Caco-2 (cell line): ENCODE results near the gene SLC35G2. TPM values are rescaled to one million over a fixed set of nuclear protein-coding genes. Genes with fewer than 3 reads are reported as not detected.

Source experiments
- BruUV-seq: library from RNA; stranded (reverse); fragments of 400-500 nt; replicated peaks from 2 replicates; lab custom pipeline; 2021; lab: Mats Ljungman, UMichigan
- CTCF ChIA-PET: fragments of 300-600 bp; sonication (Branson Sonifier 250); formaldehyde crosslinking; loops from one replicate; lab custom pipeline; 2022; ENCODE audit warnings: antibody characterized with exemption; lab: Charles Lee
- POLR2A ChIA-PET: fragments of 300-600 bp; sonication (Branson Sonifier 250); formaldehyde crosslinking; loops from one replicate; lab custom pipeline; 2022; ENCODE audit warnings: antibody characterized with exemption; lab: Charles Lee
- DNase-seq, 2 experiments: peaks; one replicate each; pipeline versions ENCODE4 v3.0.0 to v3.0.0-alpha.2; 2020 to 2022
- H3K27me3 ChIP-seq: replicated peaks from 2 replicates; pipeline ENCODE4 v1.6.0; 2011; ENCODE audit warnings: low read length; ENCODE audit not compliant: control insufficient read depth, insufficient read depth
- H3K36me3 ChIP-seq: 2 replicates; pipeline ENCODE4 v1.5.1; 2011; ENCODE audit warnings: low read length; ENCODE audit not compliant: control insufficient read depth, insufficient read depth
- H3K4me1 ChIP-seq: fragments of 250-450 bp; sonication (Bioruptor Pico); 2 replicates; pipeline ENCODE4 v1.5.1; 2020; ENCODE audit warnings: mild to moderate bottlenecking
- H3K4me3 ChIP-seq: 2 replicates; pipeline ENCODE4 v1.5.1; 2011; ENCODE audit warnings: low read depth, mild to moderate bottlenecking, control low read depth, low read length
- H3K9me3 ChIP-seq: fragments of 250-450 bp; sonication (Bioruptor Pico); 2 replicates; pipeline ENCODE4 v1.5.1; 2020; ENCODE audit warnings: mild to moderate bottlenecking, moderate library complexity
- H3K27ac Mint-ChIP-seq: one replicate; pipeline ENCODE4 v1.8.0; 2022; ENCODE audit warnings: mixed read lengths; ENCODE audit not compliant: unreplicated experiment
- H3K27me3 Mint-ChIP-seq: one replicate; pipeline ENCODE4 v1.8.0; 2022; ENCODE audit warnings: mixed read lengths; ENCODE audit not compliant: insufficient read depth, unreplicated experiment
- H3K36me3 Mint-ChIP-seq: one replicate; pipeline ENCODE4 v1.8.0; 2022; ENCODE audit warnings: mild to moderate bottlenecking, mixed read lengths; ENCODE audit not compliant: insufficient read depth, unreplicated experiment
- H3K4me1 Mint-ChIP-seq: one replicate; pipeline ENCODE4 v1.8.0; 2022; ENCODE audit warnings: low read depth, mixed read lengths; ENCODE audit not compliant: unreplicated experiment
- H3K4me3 Mint-ChIP-seq: one replicate; pipeline ENCODE4 v1.8.0; 2022; ENCODE audit warnings: mild to moderate bottlenecking, moderate library complexity, mixed read lengths; ENCODE audit not compliant: unreplicated experiment
- H3K9me3 Mint-ChIP-seq: one replicate; pipeline ENCODE4 v1.8.0; 2022; ENCODE audit warnings: mixed read lengths; ENCODE audit not compliant: unreplicated experiment
- intact Hi-C: fragments of 100-400 bp; cut with micrococcal nuclease; formaldehyde crosslinking; loops from one replicate; pipeline ENCODE4 v1.10.0; 2022; ENCODE audit not compliant: unreplicated experiment
- total RNA-seq: library from RNA; stranded (reverse); gene quantifications from 2 replicates; pipeline ENCODE4 v1.2.3, GENCODE V29; 2022
- TF ChIP-seq, protein P1 (sequence below), 2 experiments: fragments of 200-600 bp in 1 of 2; IDR thresholded peaks; 1 replicate in 1 of 2; 2 replicates in 1 of 2; pipeline versions ENCODE4 v1.5.1 to v1.8.0; 2011 to 2022; ENCODE audit warnings: antibody characterized with exemption in 1 of 2, control low read depth in 1 of 2, inconsistent platforms in 1 of 2, low read depth in 1 of 2, low read length in 1 of 2, mild to moderate bottlenecking in 1 of 2, moderate library complexity in 1 of 2; ENCODE audit not compliant: insufficient read depth in 1 of 2, severe bottlenecking in 1 of 2, unreplicated experiment in 1 of 2

Gene SLC35G2
- total RNA-seq, 1 experiment from 2014 or later: 4.2 TPM

DNA sequence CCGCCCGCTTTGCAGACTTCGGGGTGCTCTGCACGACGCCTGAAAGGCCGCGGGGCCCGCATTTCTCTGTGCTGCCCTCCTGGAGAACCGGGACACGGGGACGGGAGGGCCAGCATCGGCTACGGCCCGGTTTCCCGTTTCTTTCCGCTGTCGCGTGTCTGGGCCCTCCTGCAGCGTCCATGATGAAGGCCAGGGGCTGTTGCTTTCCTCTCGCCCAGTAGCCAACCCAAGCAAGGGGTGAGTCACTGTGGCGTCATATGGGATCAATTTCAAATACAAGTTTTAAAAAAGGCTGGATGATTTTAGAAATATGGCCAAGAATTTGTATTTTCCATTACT lies 435 bp downstream of the SLC35G2 start:
- BruUV-seq: TSS peak; percentile 38
- no peaks in the 10 kb centered on the region for H3K36me3 ChIP-seq
- TF ChIP-seq, protein P1, sequence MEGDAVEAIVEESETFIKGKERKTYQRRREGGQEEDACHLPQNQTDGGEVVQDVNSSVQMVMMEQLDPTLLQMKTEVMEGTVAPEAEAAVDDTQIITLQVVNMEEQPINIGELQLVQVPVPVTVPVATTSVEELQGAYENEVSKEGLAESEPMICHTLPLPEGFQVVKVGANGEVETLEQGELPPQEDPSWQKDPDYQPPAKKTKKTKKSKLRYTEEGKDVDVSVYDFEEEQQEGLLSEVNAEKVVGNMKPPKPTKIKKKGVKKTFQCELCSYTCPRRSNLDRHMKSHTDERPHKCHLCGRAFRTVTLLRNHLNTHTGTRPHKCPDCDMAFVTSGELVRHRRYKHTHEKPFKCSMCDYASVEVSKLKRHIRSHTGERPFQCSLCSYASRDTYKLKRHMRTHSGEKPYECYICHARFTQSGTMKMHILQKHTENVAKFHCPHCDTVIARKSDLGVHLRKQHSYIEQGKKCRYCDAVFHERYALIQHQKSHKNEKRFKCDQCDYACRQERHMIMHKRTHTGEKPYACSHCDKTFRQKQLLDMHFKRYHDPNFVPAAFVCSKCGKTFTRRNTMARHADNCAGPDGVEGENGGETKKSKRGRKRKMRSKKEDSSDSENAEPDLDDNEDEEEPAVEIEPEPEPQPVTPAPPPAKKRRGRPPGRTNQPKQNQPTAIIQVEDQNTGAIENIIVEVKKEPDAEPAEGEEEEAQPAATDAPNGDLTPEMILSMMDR (IDR thresholded peaks at IDR 0.05; ENCODE audit: insufficient read depth in 1 of 2, low read depth in 1 of 2, low read length in 1 of 2, severe bottlenecking in 1 of 2, unreplicated experiment in 1 of 2): no peak
- no peaks in the 10 kb centered on the region for H3K4me1 Mint-ChIP-seq
- no peaks in the 10 kb centered on the region for H3K27me3 ChIP-seq
- H3K27ac Mint-ChIP-seq: peak overlapping the region; percentile 70
- POLR2A ChIA-PET: no interaction called here
- peaks cover 3% of the 10 kb centered on the region for H3K36me3 Mint-ChIP-seq
- CTCF ChIA-PET: no interaction called here
- no peaks in the 10 kb centered on the region; the same call in 1 of the 2 replicates for H3K9me3 ChIP-seq
- H3K9me3 Mint-ChIP-seq: peaks cover 10% of the 10 kb centered on the region
- 0 out of 2 replicates have a peak, but pooled peaks cover 4% of the 10 kb centered on the region for H3K4me1 ChIP-seq
- peak in 1 of 2 experiments; percentile 24 for DNase-seq
- H3K4me3 ChIP-seq: peak overlapping the region; percentile 59
- intact Hi-C loops: loop anchor here (5.0 kb wide), 1 partner anchor 37 kb away; no protein-coding TSS in a partner anchor
- H3K4me3 Mint-ChIP-seq: peak overlapping the region; percentile 93
- H3K27me3 Mint-ChIP-seq: no peaks in the 10 kb centered on the region

DNA sequence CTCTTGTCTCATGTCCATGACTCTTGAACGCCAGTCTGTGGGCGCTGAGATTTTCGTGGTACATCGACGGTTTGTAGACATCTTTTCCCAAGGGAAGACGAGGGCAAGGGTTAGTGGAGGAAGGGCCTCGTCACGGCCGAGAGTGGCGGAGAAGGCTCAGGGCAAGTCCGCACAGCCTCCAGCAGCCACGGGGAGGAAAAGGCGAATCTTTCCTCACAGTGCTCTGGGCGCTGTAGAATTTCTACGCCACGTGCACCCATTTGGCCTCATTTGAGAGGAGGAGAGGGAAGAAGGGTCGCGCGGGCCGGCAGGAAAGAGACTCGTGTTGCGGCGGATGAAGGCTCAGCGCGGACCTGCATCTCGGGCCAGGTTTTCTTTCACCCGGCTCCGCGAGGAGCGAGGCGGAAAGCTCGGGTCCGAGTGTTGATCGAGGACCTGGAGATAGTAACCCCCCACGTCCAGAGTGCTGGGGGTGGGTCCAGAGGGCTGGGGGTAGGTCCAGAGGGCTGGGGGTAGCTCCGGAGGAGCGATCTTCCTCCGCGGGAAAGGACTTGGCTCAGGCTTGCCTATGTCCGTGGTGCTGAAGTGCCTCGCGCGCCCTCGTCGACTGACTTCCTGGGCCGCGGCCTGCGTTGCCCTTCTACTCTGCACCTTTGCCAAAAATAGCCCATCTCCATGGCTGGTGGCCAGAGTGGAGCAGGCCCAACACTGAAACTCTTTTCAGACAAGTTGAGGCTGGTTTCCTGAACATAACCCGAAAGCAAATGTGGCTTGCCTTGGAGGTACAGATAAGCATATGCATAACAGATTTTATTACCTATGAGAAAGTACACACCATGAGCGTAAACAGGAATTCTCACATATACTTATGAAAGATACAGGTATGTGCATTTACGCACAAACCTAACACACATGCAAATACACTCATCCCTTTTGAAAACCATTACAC lies 1.1 kb downstream of the SLC35G2 start:
- Mint-ChIP-seq H3K4me1 (no peaks in the 10 kb centered on the region), H3K27ac (peak overlapping the region; percentile 70), H3K9me3 (peaks cover 10% of the 10 kb centered on the region), H3K27me3 (no peaks in the 10 kb centered on the region), H3K4me3 (peak overlapping the region; percentile 93), H3K36me3 (peaks cover 4% of the 10 kb centered on the region)
- Histone ChIP-seq H3K9me3 (no peaks in the 10 kb centered on the region; the same call in 1 of the 2 replicates), H3K36me3 (no peaks in the 10 kb centered on the region), H3K27me3 (no peaks in the 10 kb centered on the region), H3K4me3 (peak overlapping the region; percentile 59), H3K4me1 (0 out of 2 replicates have a peak, but pooled peaks cover 4% of the 10 kb centered on the region)
- TF ChIP-seq, protein P1 (IDR thresholded peaks at IDR 0.05; ENCODE audit: insufficient read depth in 1 of 2, low read depth in 1 of 2, low read length in 1 of 2, severe bottlenecking in 1 of 2, unreplicated experiment in 1 of 2): no peak
- BruUV-seq: no TSS peak
- intact Hi-C loops: loop anchor here (5.0 kb wide), 1 partner anchor 38 kb away; no protein-coding TSS in a partner anchor
- CTCF ChIA-PET: interaction anchor here (0.9 kb wide), 1 partner anchor 194 kb away, joined by 3 read pairs; no protein-coding TSS in a partner anchor
- POLR2A ChIA-PET: interaction anchor here (0.5 to 0.6 kb wide), 2 partner anchors 43 to 195 kb away, joined by 3 to 4 read pairs; no protein-coding TSS in a partner anchor
- DNase-seq: peak; percentile 62 to 63

GRCh38 chr3:136831461-136831860 lies 12.5 kb downstream of the SLC35G2 start:
- Mint-ChIP-seq H3K27ac (no peak overlapping the region), H3K4me3 (no peak overlapping the region), H3K9me3 (peaks cover 9% of the 10 kb centered on the region), H3K27me3 (no peaks in the 10 kb centered on the region), H3K36me3 (peaks cover 6% of the 10 kb centered on the region), H3K4me1 (no peaks in the 10 kb centered on the region)
- ChIA-PET POLR2A (no interaction called here), CTCF (no interaction called here)
- Histone ChIP-seq H3K9me3 (0 out of 2 replicates have a peak, but pooled peaks cover 3% of the 10 kb centered on the region), H3K27me3 (no peaks in the 10 kb centered on the region), H3K36me3 (no peaks in the 10 kb centered on the region), H3K4me1 (no peaks in the 10 kb centered on the region), H3K4me3 (no peak overlapping the region)
- intact Hi-C loops: no loop called here
- DNase-seq: no peak
- no TSS peak for BruUV-seq
- TF ChIP-seq, protein P1 (IDR thresholded peaks at IDR 0.05; ENCODE audit: insufficient read depth in 1 of 2, low read depth in 1 of 2, low read length in 1 of 2, severe bottlenecking in 1 of 2, unreplicated experiment in 1 of 2): no peak
